ENCODE results near the gene ONECUT1. TPM values are rescaled to one million over a fixed set of nuclear protein-coding genes. Genes with fewer than 3 reads are reported as not detected.
A peak's percentile ranks its signal among the peaks of the same experiment; 100 is the strongest.

ONECUT1 gene
- total RNA-seq, 1 experiment from 2014 or later, result 35.9 TPM

- TF ChIP-seq ATF6 (CRISPR knock-in tag; IDR thresholded peaks at IDR 0.05) (no peak), ETV6 (CRISPR knock-in tag; IDR thresholded peaks at IDR 0.05) (no peak), MXD4 (CRISPR knock-in tag; IDR thresholded peaks at IDR 0.05; ENCODE audit: borderline replicate concordance) (no peak), ATF2 (CRISPR knock-in tag; IDR thresholded peaks at IDR 0.05; ENCODE audit: borderline replicate concordance, low read depth) (no peak), PREB (CRISPR knock-in tag; IDR thresholded peaks at IDR 0.05; ENCODE audit: borderline replicate concordance) (no peak), ZNF121 (CRISPR knock-in tag; IDR thresholded peaks at IDR 0.05) (no peak), GTF2I (CRISPR knock-in tag; conservative IDR thresholded peaks at IDR 0.05) (no peak), ZSCAN18 (CRISPR knock-in tag; IDR thresholded peaks at IDR 0.05) (no peak), ATF1 (CRISPR knock-in tag; IDR thresholded peaks at IDR 0.05) (no peak), EMX1 (CRISPR knock-in tag; IDR thresholded peaks at IDR 0.05) (0 out of 2 replicates have a peak, but pooled peaks have one; percentile 16), GABPB1 (CRISPR knock-in tag; IDR thresholded peaks at IDR 0.05) (no peak), NFE2L1 (CRISPR knock-in tag; IDR thresholded peaks at IDR 0.05) (peak; percentile 19; the same call in 1 of the 2 replicates), KAT7 (CRISPR knock-in tag; IDR thresholded peaks at IDR 0.05; ENCODE audit: borderline replicate concordance) (no peak), ZNF671 (CRISPR knock-in tag; IDR thresholded peaks at IDR 0.05) (no peak), SMAD4 (CRISPR knock-in tag; IDR thresholded peaks at IDR 0.05) (no peak)
- TF ChIP-seq, protein P1, sequence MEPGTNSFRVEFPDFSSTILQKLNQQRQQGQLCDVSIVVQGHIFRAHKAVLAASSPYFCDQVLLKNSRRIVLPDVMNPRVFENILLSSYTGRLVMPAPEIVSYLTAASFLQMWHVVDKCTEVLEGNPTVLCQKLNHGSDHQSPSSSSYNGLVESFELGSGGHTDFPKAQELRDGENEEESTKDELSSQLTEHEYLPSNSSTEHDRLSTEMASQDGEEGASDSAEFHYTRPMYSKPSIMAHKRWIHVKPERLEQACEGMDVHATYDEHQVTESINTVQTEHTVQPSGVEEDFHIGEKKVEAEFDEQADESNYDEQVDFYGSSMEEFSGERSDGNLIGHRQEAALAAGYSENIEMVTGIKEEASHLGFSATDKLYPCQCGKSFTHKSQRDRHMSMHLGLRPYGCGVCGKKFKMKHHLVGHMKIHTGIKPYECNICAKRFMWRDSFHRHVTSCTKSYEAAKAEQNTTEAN (CRISPR knock-in tag; IDR thresholded peaks at IDR 0.05), result no peak
- TF ChIP-seq, protein P2, sequence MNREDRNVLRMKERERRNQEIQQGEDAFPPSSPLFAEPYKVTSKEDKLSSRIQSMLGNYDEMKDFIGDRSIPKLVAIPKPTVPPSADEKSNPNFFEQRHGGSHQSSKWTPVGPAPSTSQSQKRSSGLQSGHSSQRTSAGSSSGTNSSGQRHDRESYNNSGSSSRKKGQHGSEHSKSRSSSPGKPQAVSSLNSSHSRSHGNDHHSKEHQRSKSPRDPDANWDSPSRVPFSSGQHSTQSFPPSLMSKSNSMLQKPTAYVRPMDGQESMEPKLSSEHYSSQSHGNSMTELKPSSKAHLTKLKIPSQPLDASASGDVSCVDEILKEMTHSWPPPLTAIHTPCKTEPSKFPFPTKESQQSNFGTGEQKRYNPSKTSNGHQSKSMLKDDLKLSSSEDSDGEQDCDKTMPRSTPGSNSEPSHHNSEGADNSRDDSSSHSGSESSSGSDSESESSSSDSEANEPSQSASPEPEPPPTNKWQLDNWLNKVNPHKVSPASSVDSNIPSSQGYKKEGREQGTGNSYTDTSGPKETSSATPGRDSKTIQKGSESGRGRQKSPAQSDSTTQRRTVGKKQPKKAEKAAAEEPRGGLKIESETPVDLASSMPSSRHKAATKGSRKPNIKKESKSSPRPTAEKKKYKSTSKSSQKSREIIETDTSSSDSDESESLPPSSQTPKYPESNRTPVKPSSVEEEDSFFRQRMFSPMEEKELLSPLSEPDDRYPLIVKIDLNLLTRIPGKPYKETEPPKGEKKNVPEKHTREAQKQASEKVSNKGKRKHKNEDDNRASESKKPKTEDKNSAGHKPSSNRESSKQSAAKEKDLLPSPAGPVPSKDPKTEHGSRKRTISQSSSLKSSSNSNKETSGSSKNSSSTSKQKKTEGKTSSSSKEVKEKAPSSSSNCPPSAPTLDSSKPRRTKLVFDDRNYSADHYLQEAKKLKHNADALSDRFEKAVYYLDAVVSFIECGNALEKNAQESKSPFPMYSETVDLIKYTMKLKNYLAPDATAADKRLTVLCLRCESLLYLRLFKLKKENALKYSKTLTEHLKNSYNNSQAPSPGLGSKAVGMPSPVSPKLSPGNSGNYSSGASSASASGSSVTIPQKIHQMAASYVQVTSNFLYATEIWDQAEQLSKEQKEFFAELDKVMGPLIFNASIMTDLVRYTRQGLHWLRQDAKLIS (CRISPR knock-in tag; IDR thresholded peaks at IDR 0.05; ENCODE audit: borderline replicate concordance), result 0 out of 2 replicates have a peak, but pooled peaks have one; percentile 22
- TF ChIP-seq, protein P3, sequence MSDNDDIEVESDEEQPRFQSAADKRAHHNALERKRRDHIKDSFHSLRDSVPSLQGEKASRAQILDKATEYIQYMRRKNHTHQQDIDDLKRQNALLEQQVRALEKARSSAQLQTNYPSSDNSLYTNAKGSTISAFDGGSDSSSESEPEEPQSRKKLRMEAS (CRISPR knock-in tag; IDR thresholded peaks at IDR 0.05), result peak; percentile 57; the same call in 1 of the 2 replicates
- TF ChIP-seq, protein P4, sequence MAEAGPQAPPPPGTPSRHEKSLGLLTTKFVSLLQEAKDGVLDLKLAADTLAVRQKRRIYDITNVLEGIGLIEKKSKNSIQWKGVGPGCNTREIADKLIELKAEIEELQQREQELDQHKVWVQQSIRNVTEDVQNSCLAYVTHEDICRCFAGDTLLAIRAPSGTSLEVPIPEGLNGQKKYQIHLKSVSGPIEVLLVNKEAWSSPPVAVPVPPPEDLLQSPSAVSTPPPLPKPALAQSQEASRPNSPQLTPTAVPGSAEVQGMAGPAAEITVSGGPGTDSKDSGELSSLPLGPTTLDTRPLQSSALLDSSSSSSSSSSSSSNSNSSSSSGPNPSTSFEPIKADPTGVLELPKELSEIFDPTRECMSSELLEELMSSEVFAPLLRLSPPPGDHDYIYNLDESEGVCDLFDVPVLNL (CRISPR knock-in tag; IDR thresholded peaks at IDR 0.05; ENCODE audit: borderline replicate concordance, low read depth), result no peak
- TF ChIP-seq, protein P5, sequence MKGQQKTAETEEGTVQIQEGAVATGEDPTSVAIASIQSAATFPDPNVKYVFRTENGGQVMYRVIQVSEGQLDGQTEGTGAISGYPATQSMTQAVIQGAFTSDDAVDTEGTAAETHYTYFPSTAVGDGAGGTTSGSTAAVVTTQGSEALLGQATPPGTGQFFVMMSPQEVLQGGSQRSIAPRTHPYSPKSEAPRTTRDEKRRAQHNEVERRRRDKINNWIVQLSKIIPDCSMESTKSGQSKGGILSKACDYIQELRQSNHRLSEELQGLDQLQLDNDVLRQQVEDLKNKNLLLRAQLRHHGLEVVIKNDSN (CRISPR knock-in tag; IDR thresholded peaks at IDR 0.05), result no peak
- TF ChIP-seq, protein P6, sequence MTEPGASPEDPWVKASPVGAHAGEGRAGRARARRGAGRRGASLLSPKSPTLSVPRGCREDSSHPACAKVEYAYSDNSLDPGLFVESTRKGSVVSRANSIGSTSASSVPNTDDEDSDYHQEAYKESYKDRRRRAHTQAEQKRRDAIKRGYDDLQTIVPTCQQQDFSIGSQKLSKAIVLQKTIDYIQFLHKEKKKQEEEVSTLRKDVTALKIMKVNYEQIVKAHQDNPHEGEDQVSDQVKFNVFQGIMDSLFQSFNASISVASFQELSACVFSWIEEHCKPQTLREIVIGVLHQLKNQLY (CRISPR knock-in tag; IDR thresholded peaks at IDR 0.05), result no peak
- TF ChIP-seq, protein P7, sequence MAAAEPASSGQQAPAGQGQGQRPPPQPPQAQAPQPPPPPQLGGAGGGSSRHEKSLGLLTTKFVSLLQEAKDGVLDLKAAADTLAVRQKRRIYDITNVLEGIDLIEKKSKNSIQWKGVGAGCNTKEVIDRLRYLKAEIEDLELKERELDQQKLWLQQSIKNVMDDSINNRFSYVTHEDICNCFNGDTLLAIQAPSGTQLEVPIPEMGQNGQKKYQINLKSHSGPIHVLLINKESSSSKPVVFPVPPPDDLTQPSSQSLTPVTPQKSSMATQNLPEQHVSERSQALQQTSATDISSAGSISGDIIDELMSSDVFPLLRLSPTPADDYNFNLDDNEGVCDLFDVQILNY (CRISPR knock-in tag; IDR thresholded peaks at IDR 0.05), result no peak
Observed at GRCh38 chr15:52783929-52784798, 6.0 kb downstream of the ONECUT1 start (continued).
